Cardiac fibroblast (primary cell): ENCODE measurements around the gene EDIL3.

Experiments used
- DNase-seq, 2 donors: peaks; one replicate each; pipeline versions ENCODE4 v3.0.0 to v3.0.0-alpha.2; 2010; ENCODE audit warnings: low read depth in 2 of 2
- H3K4me3 ChIP-seq, 2 donors: replicated peaks in 1 of 2; 1 replicate in 1 of 2; 2 replicates in 1 of 2; pipeline ENCODE4 v1.5.1; 2011; ENCODE audit warnings: low read depth in 2 of 2, low read length in 2 of 2, mild to moderate bottlenecking in 2 of 2, moderate library complexity in 1 of 2
- TF ChIP-seq, protein P1 (sequence below): IDR thresholded peaks from one replicate; pipeline ENCODE4 v1.5.1; 2011; ENCODE audit warnings: low read depth, mild to moderate bottlenecking, low read length, inconsistent platforms

EDIL3 gene

DNA sequence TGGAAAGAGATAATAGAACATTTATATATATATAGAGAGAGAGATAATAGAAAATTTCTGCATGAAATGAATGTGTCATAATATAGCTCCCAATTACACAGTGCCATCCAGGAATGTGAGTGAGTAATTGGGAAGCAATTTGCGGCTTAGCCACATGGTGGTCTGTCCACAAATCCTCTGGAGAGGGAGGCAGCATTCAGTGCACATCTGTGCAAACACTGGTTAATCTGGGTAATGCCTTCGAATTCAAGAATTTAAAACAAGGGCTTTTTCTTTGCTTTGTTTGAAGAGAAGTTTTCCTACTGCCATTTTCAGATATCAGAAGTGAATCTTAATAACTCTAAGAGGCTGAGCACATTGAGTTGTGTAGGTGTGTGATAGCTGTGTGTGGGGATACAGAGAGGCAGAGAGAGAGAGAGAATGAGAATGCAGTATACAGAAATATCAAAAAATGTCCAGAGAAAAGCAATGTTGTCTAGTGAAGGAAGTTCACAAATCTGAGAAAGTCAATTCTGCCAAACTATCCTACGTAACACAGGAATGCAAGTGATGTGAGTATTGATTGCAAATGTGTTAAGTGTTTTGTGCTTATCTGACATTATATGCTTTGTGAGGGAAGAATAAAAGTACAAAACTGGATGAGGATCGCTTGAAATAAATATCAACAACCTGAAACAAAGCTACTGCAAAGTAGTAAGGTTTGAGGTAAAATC lies 134.6 kb downstream of the EDIL3 start:
- DNase-seq = peak; percentile 74 to 83
- TF ChIP-seq, protein P1, sequence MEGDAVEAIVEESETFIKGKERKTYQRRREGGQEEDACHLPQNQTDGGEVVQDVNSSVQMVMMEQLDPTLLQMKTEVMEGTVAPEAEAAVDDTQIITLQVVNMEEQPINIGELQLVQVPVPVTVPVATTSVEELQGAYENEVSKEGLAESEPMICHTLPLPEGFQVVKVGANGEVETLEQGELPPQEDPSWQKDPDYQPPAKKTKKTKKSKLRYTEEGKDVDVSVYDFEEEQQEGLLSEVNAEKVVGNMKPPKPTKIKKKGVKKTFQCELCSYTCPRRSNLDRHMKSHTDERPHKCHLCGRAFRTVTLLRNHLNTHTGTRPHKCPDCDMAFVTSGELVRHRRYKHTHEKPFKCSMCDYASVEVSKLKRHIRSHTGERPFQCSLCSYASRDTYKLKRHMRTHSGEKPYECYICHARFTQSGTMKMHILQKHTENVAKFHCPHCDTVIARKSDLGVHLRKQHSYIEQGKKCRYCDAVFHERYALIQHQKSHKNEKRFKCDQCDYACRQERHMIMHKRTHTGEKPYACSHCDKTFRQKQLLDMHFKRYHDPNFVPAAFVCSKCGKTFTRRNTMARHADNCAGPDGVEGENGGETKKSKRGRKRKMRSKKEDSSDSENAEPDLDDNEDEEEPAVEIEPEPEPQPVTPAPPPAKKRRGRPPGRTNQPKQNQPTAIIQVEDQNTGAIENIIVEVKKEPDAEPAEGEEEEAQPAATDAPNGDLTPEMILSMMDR = no peak
- no peak overlapping the region for H3K4me3 ChIP-seq

DNA sequence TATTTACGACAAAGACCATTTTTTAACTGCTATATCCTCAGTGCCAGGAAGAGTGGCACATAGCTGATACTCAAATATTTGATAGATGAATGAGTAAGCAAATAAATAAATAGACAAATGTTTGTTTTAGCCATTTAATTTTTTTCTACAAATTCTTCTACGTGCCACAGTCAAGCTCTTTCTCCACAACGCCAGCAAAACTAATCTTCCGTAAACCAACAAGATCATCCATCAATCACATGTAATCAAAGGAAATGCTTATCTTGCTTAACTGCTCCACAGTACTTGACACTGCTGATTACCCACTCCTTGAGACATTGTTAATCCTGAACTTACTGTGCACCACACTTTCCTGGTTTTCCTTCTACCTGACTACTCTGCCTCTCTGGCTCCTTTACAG lies 136.7 kb downstream of the EDIL3 start:
- no peak overlapping the region for H3K4me3 ChIP-seq
- DNase-seq = no peak
- TF ChIP-seq, protein P1 = no peak

DNA sequence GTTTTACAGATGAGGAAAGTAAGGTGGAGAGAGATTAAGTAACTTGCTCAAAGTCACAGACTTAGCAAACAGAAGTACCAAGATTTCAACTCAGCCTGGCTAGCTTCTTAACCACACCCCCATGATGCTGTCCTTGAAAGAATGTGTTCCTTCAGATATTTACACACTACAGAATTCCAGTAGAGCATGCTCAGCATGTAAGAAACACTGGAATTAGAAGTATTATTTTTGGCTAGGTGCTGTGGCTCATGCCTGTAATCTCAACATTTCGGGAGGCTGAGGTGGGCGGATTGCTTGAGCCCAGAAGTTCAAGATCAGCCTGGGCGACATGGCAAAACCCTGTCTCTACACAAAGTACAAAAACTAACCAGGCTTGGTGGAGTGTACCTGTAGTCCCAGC lies 142.4 kb downstream of the EDIL3 start:
- TF ChIP-seq, protein P1 = no peak
- H3K4me3 ChIP-seq = no peak overlapping the region
- DNase-seq = peak; percentile 79 to 82

DNA sequence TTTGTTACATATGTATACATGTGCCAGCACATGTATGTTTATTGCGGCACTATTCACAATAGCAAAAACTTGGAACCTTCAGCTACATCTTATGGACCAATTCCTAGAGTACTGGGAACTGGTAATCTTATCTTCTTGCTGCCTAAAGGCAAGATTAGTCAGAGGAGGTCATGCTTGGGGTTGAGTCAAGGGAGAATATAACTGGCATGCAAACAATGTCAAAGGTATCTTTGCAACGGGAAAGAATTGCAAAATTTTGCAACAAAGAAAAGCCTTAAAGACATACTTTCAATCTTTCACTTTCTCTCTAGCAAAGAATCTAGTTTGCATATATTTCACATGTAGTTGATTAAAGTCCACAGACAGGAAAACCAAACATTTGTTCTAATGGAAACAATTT lies 145.2 kb downstream of the EDIL3 start:
- H3K4me3 ChIP-seq = no peak overlapping the region
- peak; percentile 64 to 71 for DNase-seq
- TF ChIP-seq, protein P1 = no peak

DNA sequence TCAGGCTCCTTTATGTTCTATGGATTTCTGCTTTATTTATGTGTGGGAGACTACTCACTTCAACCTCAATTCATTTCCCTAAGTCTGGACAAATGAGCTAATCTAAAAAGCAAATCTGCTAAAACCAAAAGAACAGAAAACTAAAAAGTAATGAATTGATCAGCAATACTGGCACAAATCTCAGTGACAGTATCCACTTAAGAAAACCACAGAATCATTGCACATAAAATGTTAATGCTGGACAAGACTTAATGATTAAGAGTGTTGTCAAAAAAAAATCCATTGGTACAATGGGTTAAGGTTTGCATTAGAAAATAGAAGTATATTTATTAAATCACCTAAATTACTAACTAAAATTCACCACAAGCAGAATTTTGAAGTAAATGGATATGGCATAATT lies 147.6 kb downstream of the EDIL3 start:
- TF ChIP-seq, protein P1 = no peak
- no peak for DNase-seq
- no peak overlapping the region for H3K4me3 ChIP-seq

DNA sequence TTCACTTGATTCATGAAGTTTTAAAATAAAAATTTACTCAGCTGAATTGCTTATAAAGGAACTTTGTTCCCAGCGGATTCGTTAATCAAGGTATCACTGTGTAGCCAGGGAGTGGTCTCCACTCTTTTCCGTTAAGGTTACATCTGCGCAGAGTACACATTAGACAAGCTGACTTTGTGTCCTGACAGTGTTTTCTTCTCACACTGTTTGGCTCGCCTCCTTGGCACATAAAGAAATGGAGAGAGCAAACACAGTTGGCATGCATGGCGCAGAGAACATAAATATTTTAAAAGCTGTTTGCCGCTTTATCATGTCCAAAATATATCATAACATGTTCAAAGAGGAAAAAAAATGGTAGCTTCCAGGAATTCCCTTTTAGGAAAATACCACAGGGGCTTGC lies 153.2 kb downstream of the EDIL3 start:
- TF ChIP-seq, protein P1 = no peak
- DNase-seq = no peak
- H3K4me3 ChIP-seq = no peak overlapping the region

DNA sequence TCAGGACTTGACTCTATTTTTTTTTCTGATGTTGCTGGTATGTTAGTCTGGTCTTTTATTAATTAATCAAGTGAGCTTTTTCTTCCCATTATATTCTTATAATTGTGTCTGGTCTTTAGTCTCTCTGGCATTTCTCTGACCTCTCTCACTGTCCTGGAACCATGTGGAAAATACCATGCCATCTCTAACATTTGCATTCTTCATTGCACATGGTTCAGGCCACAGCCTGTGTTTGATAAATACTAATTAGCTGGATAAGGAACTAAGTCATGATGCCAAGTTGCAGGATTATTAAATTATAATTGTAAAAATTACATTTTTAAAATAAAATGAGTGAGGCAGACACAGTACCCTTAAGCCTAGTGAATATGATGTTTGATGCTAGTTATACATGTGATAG lies 155.6 kb downstream of the EDIL3 start:
- TF ChIP-seq, protein P1 = no peak
- H3K4me3 ChIP-seq = no peak overlapping the region
- no peak for DNase-seq
